ENCODE data around the gene CHMP6. TPM values are rescaled to one million over a fixed set of nuclear protein-coding genes. Genes with fewer than 3 reads are reported as not detected.

CHMP6 gene
- total and polyA plus RNA-seq, 4 donors, result 9.6 to 24.0 (median 16.7) TPM

DNA sequence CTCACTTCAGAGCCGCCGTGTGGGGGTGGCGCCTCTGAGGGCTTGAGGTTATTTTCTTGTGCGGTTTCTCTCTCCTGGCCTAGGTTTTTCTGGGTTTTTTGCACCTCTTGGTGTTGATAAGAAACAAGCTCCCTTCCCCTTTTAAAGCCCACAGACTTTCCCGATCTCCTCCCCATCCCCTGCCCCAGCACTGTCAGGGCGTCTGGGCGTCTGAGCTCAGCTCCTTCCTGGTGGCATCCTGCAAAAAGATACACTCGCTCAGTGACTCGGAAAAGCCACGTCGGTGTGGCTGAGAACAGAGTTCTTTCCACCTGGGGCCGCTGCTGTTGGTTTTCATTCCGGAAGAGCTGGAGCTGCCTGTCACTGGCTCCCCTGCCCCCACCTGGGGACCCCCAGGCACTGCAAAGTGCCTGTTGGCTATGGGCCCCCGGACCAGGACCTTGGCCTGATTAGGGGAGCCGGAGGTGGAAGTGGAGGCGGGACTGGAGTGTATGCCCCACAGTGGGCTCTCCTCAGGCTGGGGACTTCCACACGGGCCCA, 57.8 kb downstream of the CHMP6 start:
- Histone ChIP-seq H3K4me3 (ENCODE audit: low read depth in 1 of 3, low read length in 3 of 3) (no peak overlapping the region), H3K9me3 (ENCODE audit: control insufficient read depth in 4 of 4, low read length in 3 of 4) (no peaks in the 10 kb centered on the region), H3K9ac (ENCODE audit: low read depth in 1 of 2, low read length in 2 of 2) (no peak overlapping the region), H3K36me3 (ENCODE audit: control insufficient read depth in 4 of 4, insufficient read depth in 3 of 4, low read depth in 1 of 4, low read length in 3 of 4) (peaks cover 0 to under 1% (median 0%) of the 10 kb centered on the region in 4 donors), H3K27me3 (ENCODE audit: control insufficient read depth in 4 of 4, insufficient read depth in 4 of 4, low read length in 3 of 4) (no peaks in the 10 kb centered on the region), H3K4me1 (ENCODE audit: control insufficient read depth in 4 of 4, insufficient read depth in 4 of 4, low read length in 3 of 4) (peaks cover 17 to 61% (median 41%) of the 10 kb centered on the region in 4 donors), H3K27ac (ENCODE audit: low read depth in 1 of 2, low read length in 2 of 2) (no peak overlapping the region)
- DNase-seq (ENCODE audit: low spot score), result no peak
- WGBS, result 77% methylated on average over 17 of the region's 17 CpGs
- TF ChIP-seq, protein P1, sequence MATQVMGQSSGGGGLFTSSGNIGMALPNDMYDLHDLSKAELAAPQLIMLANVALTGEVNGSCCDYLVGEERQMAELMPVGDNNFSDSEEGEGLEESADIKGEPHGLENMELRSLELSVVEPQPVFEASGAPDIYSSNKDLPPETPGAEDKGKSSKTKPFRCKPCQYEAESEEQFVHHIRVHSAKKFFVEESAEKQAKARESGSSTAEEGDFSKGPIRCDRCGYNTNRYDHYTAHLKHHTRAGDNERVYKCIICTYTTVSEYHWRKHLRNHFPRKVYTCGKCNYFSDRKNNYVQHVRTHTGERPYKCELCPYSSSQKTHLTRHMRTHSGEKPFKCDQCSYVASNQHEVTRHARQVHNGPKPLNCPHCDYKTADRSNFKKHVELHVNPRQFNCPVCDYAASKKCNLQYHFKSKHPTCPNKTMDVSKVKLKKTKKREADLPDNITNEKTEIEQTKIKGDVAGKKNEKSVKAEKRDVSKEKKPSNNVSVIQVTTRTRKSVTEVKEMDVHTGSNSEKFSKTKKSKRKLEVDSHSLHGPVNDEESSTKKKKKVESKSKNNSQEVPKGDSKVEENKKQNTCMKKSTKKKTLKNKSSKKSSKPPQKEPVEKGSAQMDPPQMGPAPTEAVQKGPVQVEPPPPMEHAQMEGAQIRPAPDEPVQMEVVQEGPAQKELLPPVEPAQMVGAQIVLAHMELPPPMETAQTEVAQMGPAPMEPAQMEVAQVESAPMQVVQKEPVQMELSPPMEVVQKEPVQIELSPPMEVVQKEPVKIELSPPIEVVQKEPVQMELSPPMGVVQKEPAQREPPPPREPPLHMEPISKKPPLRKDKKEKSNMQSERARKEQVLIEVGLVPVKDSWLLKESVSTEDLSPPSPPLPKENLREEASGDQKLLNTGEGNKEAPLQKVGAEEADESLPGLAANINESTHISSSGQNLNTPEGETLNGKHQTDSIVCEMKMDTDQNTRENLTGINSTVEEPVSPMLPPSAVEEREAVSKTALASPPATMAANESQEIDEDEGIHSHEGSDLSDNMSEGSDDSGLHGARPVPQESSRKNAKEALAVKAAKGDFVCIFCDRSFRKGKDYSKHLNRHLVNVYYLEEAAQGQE (IDR thresholded peaks at IDR 0.05), result no peak
- TF ChIP-seq CTCF (IDR thresholded peaks at IDR 0.05; ENCODE audit: low read depth, low read length, missing input control) (no peak), SP1 (IDR thresholded peaks at IDR 0.05) (no peak), NR2F2 (IDR thresholded peaks at IDR 0.05) (no peak), ATF3 (IDR thresholded peaks at IDR 0.05) (no peak), RAD21 (IDR thresholded peaks at IDR 0.05) (no peak), HNF4A (conservative IDR thresholded peaks at IDR 0.05) (no peak), RXRA (IDR thresholded peaks at IDR 0.05) (no peak), FOXA2 (IDR thresholded peaks at IDR 0.05) (no peak), FOXA1 (IDR thresholded peaks at IDR 0.05) (no peak), JUND (IDR thresholded peaks at IDR 0.05) (no peak), HNF4G (IDR thresholded peaks at IDR 0.05) (no peak)
- TF ChIP-seq, protein P2, sequence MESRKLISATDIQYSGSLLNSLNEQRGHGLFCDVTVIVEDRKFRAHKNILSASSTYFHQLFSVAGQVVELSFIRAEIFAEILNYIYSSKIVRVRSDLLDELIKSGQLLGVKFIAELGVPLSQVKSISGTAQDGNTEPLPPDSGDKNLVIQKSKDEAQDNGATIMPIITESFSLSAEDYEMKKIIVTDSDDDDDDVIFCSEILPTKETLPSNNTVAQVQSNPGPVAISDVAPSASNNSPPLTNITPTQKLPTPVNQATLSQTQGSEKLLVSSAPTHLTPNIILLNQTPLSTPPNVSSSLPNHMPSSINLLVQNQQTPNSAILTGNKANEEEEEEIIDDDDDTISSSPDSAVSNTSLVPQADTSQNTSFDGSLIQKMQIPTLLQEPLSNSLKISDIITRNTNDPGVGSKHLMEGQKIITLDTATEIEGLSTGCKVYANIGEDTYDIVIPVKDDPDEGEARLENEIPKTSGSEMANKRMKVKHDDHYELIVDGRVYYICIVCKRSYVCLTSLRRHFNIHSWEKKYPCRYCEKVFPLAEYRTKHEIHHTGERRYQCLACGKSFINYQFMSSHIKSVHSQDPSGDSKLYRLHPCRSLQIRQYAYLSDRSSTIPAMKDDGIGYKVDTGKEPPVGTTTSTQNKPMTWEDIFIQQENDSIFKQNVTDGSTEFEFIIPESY (IDR thresholded peaks at IDR 0.05), result no peak
- TF ChIP-seq, protein P3, sequence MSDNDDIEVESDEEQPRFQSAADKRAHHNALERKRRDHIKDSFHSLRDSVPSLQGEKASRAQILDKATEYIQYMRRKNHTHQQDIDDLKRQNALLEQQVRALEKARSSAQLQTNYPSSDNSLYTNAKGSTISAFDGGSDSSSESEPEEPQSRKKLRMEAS (IDR thresholded peaks at IDR 0.05), result no peak

Other genes with a start within 250 kb of the CHMP6 start
- gene BAIAP2, start 43.3 kb downstream of the CHMP6 start, total RNA-seq, result 10 to 100 TPM in 1 of 2 donors, 1 to 10 TPM in 1; 8.1 to 42.5 TPM
- gene BAIAP2, start 43.3 kb downstream of the CHMP6 start, polyA plus RNA-seq, result 10 to 100 TPM; 47.3 to 61.3 TPM
- not detected for gene PVALEF, start 173.7 kb downstream of the CHMP6 start, total RNA-seq
- gene PVALEF, start 173.7 kb downstream of the CHMP6 start, polyA plus RNA-seq, result not detected
- 1 to 10 TPM in 1 of 2 donors, under 1 TPM in 1; 0.79 to 2.3 TPM for gene AATK, start 174.4 kb downstream of the CHMP6 start, total RNA-seq
- under 1 TPM; 0.24 to 0.45 TPM for gene AATK, start 174.4 kb downstream of the CHMP6 start, polyA plus RNA-seq
- gene CEP131, start 231.1 kb downstream of the CHMP6 start, total RNA-seq, result 1 to 10 TPM; 2.4 to 6.3 TPM
- gene CEP131, start 231.1 kb downstream of the CHMP6 start, polyA plus RNA-seq, result 1 to 10 TPM in 1 of 2 donors, under 1 TPM in 1; 0.71 to 2.0 TPM
- gene TEPSIN, start 247.2 kb downstream of the CHMP6 start, total RNA-seq, result 10 to 100 TPM in 1 of 2 donors, 1 to 10 TPM in 1; 10.0 to 22.9 TPM
- 10 to 100 TPM in 1 of 2 donors, 1 to 10 TPM in 1; 3.2 to 11.4 TPM for gene TEPSIN, start 247.2 kb downstream of the CHMP6 start, polyA plus RNA-seq
- gene NDUFAF8, start 247.5 kb downstream of the CHMP6 start, total RNA-seq, result 10 to 100 TPM in 1 of 2 donors, 1 to 10 TPM in 1; 8.3 to 11.6 TPM
- gene NDUFAF8, start 247.5 kb downstream of the CHMP6 start, polyA plus RNA-seq, result 10 to 100 TPM; 19.3 to 67.4 TPM

Data from liver (tissue), 9 donors.